Fibroblast of skin of right biceps (primary cell): ENCODE measurements around the gene ZBTB12.
"Not testable (repeated sequence)": the region's sequence is repeated elsewhere in the genome, so short reads cannot be mapped to it uniquely, and the experiment has no call there.

Source experiments
- DNase-seq: peaks from one replicate; pipeline ENCODE4 v3.0.0-alpha.2; 2013

Gene ZBTB12

DNA sequence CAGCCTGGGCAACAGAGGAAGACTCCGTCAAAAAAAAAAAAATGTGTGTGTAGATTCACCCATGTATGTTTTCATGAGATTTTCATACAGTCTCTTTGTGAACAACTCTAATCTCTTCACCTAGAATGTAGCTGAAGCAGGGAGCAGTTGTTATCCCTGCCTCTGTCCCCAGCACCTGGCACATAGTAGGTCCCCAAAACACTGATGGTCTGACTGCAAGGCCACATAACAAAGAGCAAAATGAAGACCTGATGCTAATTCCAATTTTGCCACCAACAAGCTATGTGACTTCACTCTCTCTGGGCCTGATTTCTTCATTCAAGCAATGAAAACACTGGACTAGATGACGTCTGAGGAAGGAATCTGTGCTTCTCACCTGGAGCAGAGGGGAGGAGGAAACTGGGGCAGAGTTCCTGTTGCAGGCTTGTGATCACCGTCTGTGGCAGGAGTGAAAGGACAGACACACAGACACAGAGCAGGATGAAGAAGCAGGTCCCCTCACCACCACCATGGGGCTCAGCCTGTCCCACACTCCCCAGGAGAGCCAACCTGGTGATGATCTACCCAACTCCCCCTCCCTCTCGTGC, 27.7 kb downstream of the ZBTB12 start:
- DNase-seq, result no peak

DNA sequence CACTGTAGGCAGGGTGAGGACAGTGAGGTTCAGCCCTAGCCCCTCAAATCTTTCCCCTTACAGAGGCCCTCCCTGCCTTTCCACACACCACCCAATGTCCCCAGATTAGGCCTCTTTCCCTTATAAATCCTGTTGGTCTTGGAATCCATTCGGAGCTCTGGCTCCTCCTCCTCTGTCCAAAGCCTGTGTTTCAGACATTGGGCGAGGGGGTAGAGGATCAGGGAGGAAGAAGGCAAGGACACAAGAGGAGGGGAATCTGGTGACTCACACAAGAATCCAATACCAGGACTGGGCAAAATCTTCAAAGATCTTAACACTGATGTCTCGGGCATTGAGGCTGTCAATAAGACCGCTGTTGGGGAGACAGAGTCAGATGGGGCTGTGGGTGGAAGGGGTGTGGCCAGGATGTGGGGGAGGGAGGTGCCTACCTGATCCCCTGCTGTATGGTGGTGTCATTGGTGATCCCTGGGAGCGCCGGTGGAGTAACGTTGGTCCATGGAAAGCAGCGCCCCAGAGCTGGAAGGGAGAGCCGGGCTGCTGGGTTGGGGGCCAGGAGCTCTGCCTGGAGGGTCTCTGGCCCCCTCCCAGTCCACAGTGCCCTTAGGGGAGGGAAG, 30.7 kb downstream of the ZBTB12 start:
- DNase-seq, result peak; percentile 56

DNA sequence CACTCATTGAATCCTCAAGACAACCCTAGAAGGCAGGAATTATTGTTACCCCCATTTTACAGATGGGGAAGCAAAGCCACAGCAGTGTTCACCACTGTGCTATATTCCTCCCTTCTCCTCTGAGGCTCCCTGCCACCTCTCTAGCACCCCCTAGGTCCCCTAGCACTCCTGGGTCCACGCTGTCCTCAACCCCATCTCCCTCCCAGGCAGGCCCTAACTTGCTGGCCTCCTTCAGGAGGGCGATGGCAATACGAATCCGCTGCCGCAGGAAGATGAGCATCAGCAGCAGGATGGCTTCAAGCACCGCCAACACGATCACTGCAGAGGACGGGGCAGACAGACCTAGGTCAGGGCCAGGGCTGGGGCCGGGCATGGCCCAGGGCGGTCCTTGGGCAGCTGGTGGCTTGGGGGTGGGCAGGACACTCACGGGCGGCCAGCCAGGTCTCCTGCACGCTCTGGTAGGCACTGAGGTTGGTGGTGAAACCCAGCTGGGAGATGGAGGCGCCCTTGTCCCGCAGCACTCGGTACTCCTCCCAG, 31.4 kb downstream of the ZBTB12 start:
- no peak for DNase-seq

DNA sequence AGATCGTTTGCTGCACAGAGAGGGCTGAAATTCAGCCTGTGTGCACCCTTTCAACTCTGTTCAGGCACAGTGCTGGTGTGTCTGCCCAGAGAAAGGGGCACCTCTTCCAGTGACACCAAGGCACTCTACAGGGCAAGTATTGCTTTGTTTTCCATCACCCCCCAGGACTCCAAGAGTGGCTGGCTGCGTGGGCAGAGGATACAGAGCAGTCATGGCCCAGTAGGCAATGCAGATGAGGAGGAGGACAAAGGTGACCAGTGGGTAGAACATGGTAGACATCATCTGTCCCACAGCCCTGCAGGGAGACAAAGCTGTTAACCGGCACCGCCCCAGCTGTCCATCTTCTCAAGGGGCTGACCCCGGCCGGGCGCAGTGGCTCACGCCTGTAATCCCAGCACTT, 32.5 kb downstream of the ZBTB12 start:
- DNase-seq, result no peak

DNA sequence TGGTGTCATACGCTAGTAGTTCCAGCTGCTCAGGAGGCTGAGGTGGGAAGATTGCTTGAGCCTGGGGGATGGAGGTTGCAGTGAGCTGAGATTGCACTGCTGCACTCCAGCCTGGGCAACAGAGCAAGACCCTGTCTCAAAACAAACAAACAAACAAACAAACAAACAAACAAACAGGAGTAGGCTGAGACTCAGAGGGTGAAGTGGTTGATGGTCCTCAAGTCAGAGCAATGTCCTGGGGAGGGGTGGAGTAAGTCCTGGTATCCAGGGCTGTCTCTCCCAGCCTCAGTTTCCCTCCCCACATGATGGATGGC, 33.3 kb downstream of the ZBTB12 start:
- not testable (repeated sequence) for DNase-seq

DNA sequence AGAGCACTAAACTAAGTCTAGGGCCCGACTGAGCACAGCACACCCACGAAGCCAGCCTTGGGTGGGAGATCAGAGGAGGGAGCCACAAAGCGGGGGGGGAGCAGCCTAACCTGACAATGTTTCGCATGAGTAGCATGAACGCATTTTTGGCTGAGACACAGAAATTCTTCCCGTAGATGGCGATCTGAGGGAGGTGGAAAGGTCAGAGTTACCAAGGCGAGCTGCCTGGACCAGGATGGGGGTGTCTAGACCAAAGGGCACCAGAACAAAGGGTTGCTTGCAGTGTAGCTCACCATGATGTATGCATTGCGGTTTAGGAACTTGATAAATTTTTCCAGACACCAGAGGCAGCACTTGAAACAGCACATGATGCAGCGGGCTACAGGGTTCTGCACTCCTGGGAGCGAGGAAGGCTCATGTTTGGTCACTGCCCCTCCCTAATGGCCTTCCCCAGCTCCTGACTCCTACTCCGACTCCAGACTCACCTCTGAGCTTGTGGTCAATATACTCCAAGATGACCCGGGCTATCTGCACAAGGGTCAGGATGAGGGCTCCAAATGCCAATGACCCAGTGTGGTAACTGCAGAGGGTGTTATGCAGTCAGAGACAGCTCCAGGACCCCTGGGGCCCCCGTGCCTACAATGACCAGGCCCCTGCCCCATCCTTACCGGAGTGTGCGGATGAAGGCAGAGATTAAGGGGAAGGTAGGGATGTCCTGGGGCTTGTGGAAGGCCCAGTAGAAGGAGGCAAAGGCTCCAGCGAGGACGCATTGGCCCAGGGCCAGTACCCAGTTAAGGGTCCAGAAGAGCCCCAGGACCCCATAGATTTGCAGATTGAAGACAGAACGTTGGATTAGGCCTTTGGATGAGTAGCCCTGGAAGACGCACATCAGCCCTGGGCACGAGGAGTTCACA, 36.4 kb downstream of the ZBTB12 start:
- DNase-seq, result no peak

DNA sequence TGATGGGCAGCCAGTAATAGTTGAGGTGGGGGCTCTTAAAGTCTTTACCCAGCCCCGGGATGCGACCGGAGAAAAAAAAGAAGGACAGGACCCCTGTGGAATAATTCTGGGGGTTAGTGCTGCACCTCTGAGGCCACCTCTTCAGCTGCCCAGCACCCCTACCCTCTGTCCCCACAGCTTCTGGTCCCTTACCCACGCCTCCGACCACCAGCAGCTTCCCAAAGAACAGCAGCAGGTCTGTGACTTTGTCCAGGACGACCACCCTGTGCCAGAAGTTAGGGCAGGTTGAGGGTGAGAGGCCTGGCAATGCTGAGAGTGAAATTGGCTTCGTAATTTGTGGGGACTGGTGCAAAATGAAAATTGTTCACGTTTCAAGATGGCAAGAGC, 37.1 kb downstream of the ZBTB12 start:
- no peak for DNase-seq

DNA sequence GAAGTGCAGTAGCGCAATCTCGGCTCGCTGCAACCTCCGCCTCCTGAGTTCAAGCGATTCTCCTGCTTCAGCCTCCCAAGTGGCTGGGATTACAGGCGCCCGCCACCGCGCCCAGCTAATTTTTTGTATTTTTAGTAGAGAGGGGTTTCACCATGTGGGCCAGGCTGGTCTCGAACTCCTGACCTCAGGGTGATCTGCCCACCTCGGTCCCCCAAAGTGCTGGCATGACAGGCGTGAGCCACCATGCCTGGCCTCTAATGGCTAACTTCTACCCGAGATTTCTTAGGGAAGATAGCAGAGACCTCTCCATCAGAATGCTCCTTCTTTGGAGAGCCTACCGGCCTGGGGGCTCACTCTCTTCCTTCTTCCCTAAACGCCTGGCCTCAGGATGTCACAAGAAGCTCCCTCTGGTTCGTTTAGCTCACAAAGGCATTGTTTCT, 37.7 kb downstream of the ZBTB12 start:
- not testable (repeated sequence) for DNase-seq

DNA sequence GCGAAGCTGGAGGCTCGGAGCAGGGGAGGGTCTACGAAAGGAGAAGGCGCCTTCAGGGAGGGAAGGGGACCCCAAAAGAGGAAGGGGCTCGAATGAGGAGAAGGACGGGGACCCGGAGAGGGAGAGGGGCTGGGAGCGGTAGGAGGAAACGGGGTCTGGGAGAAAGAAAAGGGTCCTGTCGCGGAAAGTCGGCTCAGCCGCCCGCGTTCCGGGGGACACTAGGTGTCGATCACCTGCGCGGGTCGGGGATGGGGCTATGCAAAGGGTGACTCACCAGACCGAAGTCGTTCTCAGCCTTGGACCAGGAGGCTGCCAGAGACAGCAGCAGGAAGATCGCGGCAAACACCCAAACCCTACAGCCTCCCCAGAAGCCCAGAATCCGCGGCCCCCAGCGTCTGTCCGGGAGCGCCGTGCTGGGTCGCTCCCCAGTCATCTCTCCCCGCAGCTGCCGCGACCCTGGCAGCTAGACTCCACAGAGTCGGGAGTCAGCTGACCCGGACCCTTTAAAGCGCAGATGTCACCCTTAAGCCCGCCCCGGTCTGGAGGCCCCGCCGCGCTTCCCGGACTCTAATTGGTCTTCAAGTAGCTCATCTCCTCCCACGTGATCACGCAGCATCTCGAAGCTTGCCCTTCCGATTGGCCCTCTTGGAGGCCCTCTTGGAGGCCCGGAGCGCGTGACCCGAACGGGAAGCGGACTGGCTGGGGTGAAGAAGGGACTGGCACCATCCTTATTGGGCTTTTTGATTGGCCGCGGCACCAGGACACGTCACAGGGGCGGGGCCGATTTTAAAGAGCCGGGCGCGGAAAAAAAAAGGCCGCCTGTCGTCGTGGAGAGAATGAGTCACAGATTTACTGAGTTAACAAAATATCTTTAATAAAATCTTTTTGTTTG, 39.3 kb downstream of the ZBTB12 start, which contains the start of gene NEU1:
NEU1 (minus strand) TSS at position 478 of the 892 bp plus-strand sequence; CDS start at position 433, 45 bp downstream.
- peak; percentile 100 for DNase-seq

DNA sequence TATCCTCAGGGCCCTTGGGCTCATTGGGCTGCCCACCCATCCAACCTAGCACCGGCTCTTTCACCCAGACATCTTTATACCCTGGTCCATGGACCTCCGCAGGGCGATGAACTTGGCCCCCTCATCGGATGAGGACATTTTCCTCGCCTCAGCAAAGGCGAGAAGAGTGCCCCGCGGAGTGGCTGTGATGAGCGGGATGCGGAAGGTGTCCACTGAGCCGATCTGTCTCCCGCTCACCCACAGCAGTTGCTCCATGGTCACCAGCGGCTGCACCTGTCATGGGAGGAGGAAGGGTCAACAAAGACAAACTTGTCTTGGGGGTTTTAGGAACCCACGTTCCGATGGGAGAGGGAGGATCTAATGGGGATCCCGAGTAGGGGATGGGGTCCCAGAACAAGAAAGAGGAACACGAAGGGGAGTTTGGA, 40.0 kb downstream of the ZBTB12 start:
- DNase-seq, result no peak

DNA sequence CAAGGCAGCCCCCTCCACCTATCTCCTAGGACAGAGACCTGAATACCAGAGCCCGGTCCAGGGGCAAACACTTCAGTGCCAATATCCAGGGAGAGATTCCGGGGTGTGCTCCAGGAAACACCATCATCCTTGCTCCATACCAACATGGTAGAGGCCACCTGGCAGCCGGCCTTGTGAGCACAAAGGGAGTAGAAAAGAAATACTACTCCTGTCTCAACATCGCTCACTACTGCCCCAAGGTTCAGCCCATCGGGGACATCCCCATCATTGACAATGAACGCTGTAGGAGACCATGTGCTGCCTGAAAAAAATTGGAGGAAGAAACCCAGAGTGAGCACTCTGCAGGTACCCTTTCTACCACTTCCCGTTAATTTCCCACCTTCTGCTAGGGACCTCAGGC, 40.7 kb downstream of the ZBTB12 start:
- no peak for DNase-seq

DNA sequence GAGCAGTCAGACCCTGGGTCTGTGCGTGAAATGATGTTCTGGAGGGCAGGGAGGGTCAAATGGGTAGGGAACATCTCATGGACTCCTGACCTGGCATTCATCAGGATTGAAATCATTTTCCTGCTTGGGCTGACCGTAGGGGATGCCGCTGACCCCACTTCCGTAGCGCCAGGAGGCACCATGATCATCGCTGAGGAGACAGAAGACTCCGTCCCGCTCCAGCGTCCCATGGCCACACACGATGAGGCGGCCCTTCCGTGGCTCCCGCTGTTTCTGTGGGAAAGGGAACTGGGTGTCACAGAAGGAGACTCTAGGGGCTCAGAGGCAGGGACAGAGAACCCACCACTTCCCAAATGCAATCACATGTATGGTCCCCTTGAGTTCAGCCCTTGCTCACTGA, 41.5 kb downstream of the ZBTB12 start:
- DNase-seq, result no peak

DNA sequence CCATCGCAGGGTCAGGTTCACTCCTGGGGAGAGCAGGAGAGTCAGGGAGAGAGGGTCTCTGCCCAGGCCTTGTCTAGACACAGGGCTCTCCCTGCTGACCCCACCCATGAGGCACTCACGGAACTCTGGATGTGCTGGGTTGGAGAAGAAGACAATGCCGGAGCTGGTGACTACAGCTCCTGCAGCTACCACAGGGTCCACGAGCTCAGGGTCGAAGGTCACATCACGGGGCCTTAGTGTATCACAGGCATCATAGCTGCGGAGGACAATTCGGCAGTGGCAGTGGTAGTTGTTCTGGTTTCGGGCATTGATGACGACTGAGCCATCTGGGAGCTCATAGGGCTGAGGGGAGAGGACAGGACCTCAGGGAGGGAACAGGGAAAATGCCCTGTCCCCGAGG, 42.0 kb downstream of the ZBTB12 start:
- DNase-seq, result no peak

DNA sequence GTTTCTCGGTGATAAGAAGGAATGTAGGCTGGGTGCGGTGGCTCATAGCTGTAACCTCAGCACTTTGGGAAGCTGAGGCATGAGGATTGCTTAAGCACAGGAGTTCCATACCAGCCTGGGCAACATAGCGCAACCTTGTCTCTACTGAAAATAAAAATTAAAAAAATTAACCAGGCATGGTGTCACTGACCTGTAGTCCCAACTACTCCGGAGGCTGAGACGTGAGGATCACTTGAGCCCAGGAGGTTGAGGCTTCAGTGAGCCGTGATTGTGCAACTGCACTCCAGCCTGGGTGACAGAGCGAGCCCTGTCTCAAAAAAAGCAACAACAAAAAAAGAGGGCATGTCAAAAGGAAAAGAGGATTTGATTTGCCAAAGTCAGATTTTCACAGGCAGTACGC, 43.2 kb downstream of the ZBTB12 start:
- DNase-seq, result no peak

DNA sequence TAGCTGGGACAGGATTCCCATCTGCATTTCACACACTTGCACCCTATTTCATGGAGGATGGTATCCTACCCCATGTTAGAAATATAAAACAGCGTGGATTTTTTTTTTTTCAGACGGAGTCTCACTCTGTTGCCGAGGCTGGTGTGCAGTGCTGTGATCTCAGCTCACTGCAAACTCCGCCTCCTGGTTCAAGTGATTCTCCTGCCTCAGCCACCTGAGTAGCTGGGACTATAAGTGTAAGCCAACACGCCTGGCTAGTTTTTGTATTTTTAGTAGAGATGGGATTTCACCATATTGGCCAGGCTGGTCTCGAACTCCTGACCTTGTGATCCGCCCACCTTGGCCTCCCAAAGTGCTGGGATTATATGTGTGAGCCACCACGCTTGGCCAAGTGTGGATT, 44.1 kb downstream of the ZBTB12 start:
- not testable (repeated sequence) for DNase-seq

DNA sequence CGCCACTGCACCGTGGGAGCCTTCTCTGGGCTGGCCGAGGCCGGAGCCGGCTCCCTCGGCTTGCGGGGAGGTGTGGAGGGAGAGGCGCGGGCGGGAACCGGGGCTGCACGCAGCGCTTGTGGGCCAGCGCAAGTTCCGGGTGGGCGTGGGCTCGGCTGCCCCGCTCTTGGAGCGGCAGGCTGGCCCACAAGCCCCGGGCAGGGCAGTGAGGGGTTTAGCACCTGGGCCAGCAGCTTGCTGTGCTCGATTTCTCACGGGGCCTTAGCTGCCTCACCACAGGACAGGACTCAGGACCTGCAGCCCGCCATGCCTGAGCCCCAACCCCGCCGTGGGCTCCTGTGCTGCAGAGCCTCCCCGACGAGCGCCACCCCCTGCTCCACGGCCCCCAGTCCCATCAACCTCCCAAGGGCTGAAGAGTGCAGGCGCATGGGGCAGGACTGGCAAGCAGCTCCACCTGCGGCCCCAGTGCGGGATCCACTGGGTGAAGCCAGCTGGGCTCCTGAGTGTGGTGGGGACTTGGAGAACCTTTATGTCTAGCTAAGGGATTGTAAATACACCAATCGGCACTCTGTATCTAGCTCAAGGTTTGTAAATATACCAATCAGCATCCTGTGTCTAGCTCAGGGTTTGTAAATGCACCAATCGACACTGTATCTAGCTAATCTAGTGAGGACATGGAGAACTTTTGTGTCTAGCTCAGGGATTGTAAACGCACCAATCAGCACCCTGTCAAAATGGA, 49.7 kb downstream of the ZBTB12 start:
- not testable (repeated sequence) for DNase-seq

DNA sequence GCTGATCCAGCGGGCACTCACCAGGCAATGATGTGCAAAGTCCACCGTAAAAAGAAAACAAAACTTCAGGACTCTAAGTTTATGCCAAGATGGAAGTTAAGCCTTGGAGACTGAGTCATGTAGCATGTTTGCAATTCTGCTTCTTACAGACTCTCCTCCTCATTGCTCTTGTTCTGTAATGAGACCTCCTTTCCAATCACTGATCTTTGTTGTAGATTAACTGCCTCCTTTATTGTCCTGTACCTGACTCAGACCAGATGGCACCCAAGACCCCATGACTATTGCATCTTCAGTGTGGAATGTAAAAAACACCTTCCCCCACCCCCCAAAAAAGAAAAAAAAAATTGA, 50.4 kb downstream of the ZBTB12 start:
- no peak for DNase-seq

DNA sequence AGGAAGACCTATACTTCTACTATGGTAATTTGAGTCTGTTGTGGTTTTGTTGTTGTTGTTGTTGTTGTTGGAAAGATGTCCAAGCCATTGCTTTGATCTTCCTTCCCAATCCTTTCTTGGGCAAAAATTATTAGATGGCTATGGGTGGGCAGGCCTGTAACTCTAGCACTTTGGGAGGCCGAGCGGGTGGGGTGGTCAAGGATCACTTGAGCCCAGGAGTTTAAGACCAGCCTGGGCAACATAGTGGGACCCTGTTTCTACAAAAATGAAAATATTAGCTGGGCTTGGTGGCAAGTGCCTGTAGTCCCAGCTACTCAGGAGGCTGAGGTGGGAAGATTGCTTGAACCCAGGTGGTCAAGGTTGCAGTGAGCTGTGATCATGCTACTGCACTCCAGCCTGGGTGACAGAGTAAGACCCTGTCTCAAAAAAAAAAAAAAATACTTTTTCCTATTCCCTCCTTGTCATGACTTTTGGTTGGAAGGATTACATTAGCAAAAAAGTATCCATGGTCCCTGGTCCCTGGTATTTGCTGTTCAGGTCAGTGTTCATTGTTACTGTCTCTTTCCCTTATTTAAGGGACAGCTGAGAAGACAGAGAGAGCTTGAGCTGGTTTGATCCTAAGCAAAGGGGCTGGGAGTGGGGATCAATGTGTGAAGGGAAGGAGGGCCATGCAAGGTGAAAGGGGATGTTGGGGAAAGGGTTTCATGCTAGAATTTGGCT, 51.0 kb downstream of the ZBTB12 start:
- no peak for DNase-seq
